HS-5 (cell line): ENCODE measurements around the gene GABRQ.

ENCODE experiments used
- DNase-seq: peaks from one replicate; pipeline ENCODE4 v3.0.0-alpha.2; 2012; ENCODE audit warnings: low read depth

Gene GABRQ

DNA sequence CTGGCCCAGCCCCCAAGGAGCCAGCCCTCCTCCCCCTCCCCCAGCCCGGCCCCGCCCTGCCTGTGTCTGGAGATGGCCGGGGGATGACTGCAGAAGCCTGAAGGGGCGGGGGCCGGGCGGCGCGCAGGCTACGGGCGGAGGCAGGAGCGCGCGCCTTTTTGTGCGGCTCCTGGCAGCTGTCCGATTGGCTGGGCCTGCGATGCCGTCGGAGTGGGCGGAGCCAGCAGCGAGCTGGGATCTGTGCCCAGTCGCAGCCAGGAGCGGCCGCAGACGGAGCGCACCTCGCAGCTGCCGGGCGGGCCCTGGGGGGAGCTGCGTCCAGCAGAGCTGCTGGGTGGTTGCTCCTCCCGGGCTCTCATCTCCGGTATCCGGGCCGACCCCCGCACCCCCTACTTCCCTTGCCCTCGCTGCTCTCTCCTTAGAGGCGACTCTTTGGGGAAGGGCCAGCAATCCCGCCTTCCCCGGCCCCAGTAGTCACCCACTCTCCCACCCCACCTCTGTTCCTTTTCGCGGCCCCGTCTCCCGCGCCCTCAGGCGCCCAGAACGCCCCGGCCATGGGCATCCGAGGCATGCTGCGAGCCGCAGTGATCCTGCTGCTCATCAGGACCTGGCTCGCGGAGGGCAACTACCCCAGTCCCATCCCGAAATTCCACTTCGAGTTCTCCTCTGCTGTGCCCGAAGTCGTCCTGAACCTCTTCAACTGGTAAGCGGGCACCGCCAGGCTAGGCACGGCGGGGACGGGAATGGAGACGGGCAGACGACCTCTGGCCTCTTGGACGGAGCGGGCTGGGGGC lies at the start of gene GABRQ:
Gene GABRQ (plus strand): TSS at position 247 of the 794 bp plus-strand sequence. CDS start 308 bp downstream, at position 555.
- peak; percentile 19 for DNase-seq

DNA sequence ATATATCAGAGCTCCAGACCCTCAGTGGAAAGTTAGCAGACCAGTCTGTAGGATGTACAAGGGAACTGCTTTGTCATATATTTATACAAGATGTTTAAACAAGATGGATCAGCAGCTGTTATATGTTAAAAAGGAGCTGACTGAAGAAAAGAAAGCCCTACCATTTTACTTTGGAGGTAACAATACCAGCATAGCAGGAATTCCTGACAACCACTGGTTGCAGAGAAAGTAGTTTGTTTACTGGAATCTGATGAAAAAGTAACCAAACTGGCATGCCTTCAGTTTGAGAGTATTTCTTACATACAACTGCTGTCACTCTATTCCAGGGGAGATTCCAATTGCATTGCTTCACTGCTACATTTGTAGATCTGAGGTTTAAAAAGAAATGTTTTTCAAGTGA lies 49.5 kb upstream of the GABRQ start:
- no peak for DNase-seq

- DNase-seq, result no peak
These were observed 36.7 kb upstream of the GABRQ start for GRCh38 chrX:152600853-152601633.

- peak; percentile 2 for DNase-seq
These were observed 35.7 kb upstream of the GABRQ start for GRCh38 chrX:152601848-152602616.

- DNase-seq, result no peak
These were observed 22.9 kb upstream of the GABRQ start for GRCh38 chrX:152614791-152615190.

GRCh38 chrX:152619897-152620296 lies 17.8 kb upstream of the GABRQ start:
- no peak for DNase-seq

- DNase-seq, result no peak
These were observed 5.1 kb upstream of the GABRQ start for GRCh38 chrX:152632445-152633097.

DNA sequence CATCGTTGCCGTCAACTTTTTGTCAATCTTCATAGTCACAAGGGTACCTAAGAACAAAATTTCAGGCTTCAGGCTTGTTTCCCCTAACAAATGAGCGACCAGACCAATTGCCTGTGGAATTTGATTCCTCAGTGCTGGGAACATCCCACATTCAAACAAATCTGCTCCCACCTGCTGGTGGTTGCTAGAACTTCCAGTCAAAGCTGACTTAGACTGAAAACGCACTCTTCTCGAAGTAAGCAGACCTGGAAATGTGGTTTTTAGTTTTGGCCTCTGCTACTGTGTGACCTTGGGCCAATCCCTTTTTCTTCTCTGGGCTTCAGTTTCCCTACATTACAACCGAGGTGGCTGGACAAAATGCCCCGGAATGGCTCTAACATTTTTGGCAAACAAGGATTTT lies 1.8 kb upstream of the GABRQ start:
- no peak for DNase-seq

DNA sequence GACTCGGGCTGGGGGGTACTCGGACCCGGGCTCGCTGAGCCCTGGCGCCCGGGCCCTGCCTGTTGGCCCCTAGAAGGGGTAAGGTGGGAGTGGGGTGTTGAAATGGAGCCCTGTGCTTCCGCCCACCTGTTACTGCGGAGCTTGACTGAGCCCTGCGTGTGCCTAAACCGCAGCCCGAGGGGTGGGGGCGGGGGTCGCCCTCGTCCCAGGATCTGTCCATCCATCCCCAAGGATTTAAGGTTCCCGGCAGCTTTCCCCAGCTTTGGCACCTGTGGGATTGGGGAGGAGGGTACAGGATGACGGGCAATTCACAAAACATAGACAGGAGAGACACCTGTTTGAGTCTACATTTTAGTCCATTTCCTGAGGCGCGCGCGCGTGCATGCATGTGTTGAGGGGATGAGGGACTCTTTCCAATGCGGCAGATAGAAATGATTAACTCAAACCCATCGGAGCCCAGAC lies 779 bp downstream of the GABRQ start:
- no peak for DNase-seq

- no peak for DNase-seq
These were observed 1.7 kb downstream of the GABRQ start for GRCh38 chrX:152639426-152639825.

DNA sequence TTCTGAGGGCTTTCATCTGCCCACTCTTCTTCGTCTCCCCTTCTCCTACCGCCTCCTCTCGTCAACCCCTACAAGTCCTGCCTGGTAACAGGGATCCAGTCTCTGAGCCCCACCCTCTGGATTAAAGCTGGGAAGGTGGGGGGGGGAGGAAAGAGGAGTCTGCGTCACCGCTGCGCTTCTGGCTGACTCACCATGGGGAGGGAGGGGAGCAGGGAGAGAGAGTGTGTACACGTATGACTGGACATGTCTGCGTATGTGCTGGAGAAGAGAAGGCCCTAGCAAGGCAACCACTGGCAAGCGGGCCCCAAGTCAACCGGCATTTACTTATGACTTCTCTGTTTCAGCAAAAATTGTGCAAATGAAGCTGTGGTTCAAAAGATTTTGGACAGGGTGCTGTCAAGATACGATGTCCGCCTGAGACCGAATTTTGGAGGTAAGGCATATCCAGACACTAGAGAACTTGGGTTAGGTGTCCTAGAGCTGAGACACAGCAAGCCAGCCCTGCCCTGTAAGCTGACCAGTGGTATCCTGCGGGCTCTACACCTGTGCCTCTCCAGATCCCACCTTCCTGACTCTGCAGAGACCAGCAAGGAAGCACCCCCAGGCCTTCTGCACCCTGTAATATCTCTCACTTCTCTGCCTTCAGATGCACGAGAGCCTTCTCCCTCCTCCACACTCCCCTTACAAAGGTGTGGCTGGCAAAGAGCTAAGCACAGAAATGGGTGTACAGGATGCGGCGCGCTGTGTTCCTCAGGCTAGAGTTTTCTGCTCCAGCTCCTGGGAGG lies 2.5 kb downstream of the GABRQ start:
- DNase-seq, result no peak

DNA sequence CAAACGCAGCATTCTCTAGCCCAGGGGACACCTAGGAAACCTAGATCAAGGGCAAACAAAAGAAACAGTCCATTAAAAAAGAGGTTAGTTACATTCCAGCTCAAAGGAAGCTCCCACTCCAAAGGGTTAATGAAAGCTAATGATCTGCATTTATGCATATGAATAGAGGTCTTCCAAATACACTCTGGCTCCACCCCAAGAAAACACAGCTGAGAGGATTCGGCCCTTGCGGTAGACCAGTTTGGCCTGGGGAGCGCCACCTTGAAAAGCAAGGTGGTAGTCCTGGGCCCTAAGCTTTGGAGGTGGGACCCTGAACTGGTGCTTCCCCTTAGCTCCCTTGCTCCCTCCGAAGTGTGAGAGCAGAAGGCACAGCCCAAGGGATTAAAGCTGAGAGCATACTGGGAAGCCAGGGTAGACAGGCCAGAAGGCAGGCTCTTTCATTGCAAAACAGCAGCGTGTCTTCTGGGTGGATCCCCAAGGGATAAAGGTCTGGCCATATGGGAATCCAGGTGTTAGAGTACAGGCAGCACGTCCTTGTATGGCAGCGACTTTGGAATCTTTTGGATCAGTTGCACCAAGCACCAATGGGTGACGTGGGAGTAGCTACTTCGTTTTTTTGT lies 3.7 kb downstream of the GABRQ start:
- no peak for DNase-seq

GRCh38 chrX:152641996-152642395 lies 4.3 kb downstream of the GABRQ start:
- DNase-seq, result no peak

GRCh38 chrX:152642931-152643564 lies 5.4 kb downstream of the GABRQ start:
- no peak for DNase-seq

- no peak for DNase-seq
These were observed 9.3 kb downstream of the GABRQ start for GRCh38 chrX:152646961-152647360.

GRCh38 chrX:152647978-152648377 lies 10.3 kb downstream of the GABRQ start:
- no peak for DNase-seq

DNA sequence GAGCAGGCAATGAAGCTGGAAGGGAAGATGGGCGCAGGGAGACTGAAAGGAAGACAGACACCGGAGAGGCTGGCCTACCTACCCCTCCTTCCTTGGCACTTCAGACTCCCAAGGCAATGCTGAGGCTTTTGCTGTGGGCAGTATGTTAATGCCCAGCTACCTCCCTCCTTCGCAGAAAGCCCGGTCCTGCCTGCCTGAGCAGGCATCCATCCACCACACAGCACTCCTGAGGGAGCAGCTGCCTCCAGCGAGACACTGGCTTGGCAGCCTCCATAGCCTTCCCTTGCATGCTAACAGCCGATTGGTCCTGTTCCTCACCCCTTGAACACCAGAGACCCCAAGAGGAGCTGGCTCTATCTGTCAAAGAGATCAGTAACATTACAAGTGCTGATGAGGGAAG lies 14.4 kb downstream of the GABRQ start:
- no peak for DNase-seq

- no peak for DNase-seq
These were observed 14.8 kb downstream of the GABRQ start for GRCh38 chrX:152652467-152652866.

GRCh38 chrX:152656087-152656486 lies 18.4 kb downstream of the GABRQ start:
- no peak for DNase-seq

- no peak for DNase-seq
These were observed 19.2 kb downstream of the GABRQ start for GRCh38 chrX:152656890-152657289.
